Nephron progenitor cell (in vitro differentiated cells): ENCODE results near the gene CGNL1.

Experiments used
- DNase-seq: peaks from one replicate; pipeline ENCODE4 v3.0.0; 2021
- H3K27ac Mint-ChIP-seq: 2 replicates; pipeline ENCODE4 v1.8.0; 2021; ENCODE audit warnings: mild to moderate bottlenecking, moderate library complexity, mixed read lengths
- H3K27me3 Mint-ChIP-seq: 2 replicates; pipeline ENCODE4 v1.8.0; 2021; ENCODE audit warnings: mild to moderate bottlenecking, low read depth, mixed read lengths; ENCODE audit not compliant: poor library complexity
- H3K36me3 Mint-ChIP-seq: 2 replicates; pipeline ENCODE4 v1.8.0; 2021; ENCODE audit warnings: low read depth, mixed read lengths
- H3K4me1 Mint-ChIP-seq: 2 replicates; pipeline ENCODE4 v1.8.0; 2021; ENCODE audit warnings: mixed read lengths
- H3K4me3 Mint-ChIP-seq: 2 replicates; pipeline ENCODE4 v1.8.0; 2021; ENCODE audit warnings: mild to moderate bottlenecking, moderate library complexity, mixed read lengths
- H3K9me3 Mint-ChIP-seq: 2 replicates; pipeline ENCODE4 v1.8.0; 2021; ENCODE audit warnings: mild to moderate bottlenecking, moderate library complexity, mixed read lengths
- CTCF ChIP-seq: fragments of 200-600 bp; sonication (generic); IDR thresholded peaks from 2 replicates; pipeline ENCODE4 v1.5.0; 2021; ENCODE audit warnings: antibody characterized with exemption

The CGNL1 gene

DNA sequence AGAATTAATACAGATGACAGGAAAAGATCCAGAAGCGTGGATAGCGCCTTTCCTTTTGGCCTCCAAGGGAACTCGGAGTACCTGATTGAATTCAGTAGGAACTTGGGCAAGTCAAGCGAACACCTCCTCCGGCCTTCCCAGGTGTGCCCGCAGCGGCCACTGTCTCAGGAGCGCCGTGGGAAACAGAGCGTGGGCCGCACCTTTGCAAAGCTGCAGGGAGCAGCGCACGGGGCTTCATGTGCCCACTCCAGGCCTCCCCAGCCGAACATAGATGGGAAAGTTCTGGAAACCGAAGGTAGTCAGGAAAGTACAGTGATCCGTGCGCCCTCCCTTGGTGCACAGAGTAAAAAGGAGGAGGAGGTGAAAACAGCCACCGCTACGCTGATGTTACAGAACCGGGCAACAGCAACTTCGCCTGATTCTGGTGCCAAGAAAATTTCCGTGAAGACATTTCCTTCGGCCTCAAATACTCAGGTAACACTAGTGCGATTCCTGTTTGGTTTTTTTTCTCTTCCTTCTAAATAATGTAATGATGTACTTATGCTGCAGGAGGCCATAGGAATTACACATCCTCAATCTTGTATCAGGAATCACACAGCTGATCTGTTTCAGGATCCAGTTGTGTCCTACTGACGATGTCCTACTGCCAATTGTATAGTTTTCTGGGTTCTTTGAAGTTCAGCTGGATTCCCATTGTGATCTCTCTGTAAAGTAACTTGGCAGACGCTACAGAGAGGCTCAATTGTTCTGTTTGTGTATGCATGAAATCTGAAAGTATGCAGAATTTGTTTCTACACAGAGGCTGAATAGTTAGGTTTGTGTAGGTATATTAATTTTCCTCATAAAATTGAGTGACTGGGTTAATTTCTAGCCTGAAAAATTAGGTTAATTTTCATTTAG is 63.1 kb downstream of the CGNL1 start:
- no peak overlapping the region for H3K4me3 Mint-ChIP-seq
- no peak for DNase-seq

GRCh38 chr15:57440167-57440566 is 63.9 kb downstream of the CGNL1 start:
- Mint-ChIP-seq H3K27me3 (peaks cover 5% of the 10 kb centered on the region), H3K4me3 (no peak overlapping the region), H3K9me3 (no peaks in the 10 kb centered on the region), H3K27ac (no peak overlapping the region), H3K36me3 (peaks cover 11% of the 10 kb centered on the region), H3K4me1 (peaks cover 14% of the 10 kb centered on the region)
- TF ChIP-seq CTCF, result no peak
- no peak for DNase-seq

More for the DNA sequence above, 63.1 kb downstream of the CGNL1 start:
- H3K27me3 Mint-ChIP-seq, result peaks cover 5% of the 10 kb centered on the region
- H3K36me3 Mint-ChIP-seq, result peaks cover 11% of the 10 kb centered on the region
- TF ChIP-seq CTCF, result no peak
- H3K9me3 Mint-ChIP-seq, result no peaks in the 10 kb centered on the region
- no peak overlapping the region for H3K27ac Mint-ChIP-seq
- peaks cover 7% of the 10 kb centered on the region for H3K4me1 Mint-ChIP-seq

- H3K36me3 Mint-ChIP-seq, result peaks cover 11% of the 10 kb centered on the region
- H3K27ac Mint-ChIP-seq, result no peak overlapping the region
- H3K4me3 Mint-ChIP-seq, result no peak overlapping the region
- TF ChIP-seq CTCF, result no peak
- H3K9me3 Mint-ChIP-seq, result no peaks in the 10 kb centered on the region
- H3K27me3 Mint-ChIP-seq, result peaks cover 5% of the 10 kb centered on the region
- no peak for DNase-seq
- peaks cover 20% of the 10 kb centered on the region for H3K4me1 Mint-ChIP-seq
Measured at GRCh38 chr15:57440799-57441198, 64.5 kb downstream of the CGNL1 start.

DNA sequence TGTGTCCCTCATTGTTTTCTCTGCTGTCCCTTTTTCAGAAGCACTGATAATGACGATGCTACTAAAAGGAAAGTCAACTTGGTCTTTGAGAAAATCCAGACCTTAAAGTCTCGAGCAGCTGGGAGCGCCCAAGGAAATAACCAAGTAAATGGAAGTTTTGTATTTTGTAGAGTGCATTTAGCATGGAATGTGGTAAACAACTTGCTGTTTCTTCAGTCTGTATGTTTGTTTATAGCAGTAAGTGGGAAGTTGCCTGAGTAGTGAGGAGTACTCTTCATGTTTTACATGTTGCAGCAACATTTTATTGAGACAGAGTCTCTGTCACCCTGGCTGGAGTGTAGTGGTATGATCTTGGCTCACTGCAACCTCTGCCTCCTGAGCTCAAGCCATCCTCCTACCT is 66.0 kb downstream of the CGNL1 start:
- DNase-seq, result no peak
- Mint-ChIP-seq H3K4me3 (no peak overlapping the region), H3K27me3 (no peaks in the 10 kb centered on the region), H3K9me3 (no peaks in the 10 kb centered on the region), H3K27ac (no peak overlapping the region), H3K36me3 (peaks cover 11% of the 10 kb centered on the region), H3K4me1 (peaks cover 20% of the 10 kb centered on the region)
- TF ChIP-seq CTCF, result no peak

DNA sequence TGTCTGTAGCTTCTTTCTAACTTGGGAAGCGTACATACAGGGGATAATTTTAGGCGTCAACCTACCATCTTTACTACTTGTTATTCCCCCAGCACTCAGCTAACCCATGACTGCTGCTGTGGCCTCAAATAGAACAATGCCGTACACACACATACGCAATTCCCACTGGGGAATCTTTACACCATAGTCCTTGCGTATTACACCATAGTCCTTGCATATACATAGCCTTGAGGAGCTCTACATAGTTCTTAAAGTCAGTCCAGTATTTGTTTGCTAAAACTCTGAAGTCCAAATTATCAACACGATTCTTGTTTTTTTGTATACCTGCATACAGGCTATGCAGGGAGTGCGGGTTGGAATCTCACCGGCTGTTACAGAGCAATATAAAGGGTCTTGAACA is 67.2 kb downstream of the CGNL1 start:
- no peak overlapping the region for H3K4me3 Mint-ChIP-seq

More for the DNA sequence above, 67.2 kb downstream of the CGNL1 start:
- DNase-seq, result no peak
- Mint-ChIP-seq H3K9me3 (no peaks in the 10 kb centered on the region), H3K27me3 (no peaks in the 10 kb centered on the region), H3K36me3 (peaks cover 11% of the 10 kb centered on the region), H3K4me1 (peaks cover 20% of the 10 kb centered on the region), H3K27ac (no peak overlapping the region)
- TF ChIP-seq CTCF, result no peak
